HG03575 (cell line): ENCODE results near the gene TMTC2.

Experiments used
- ATAC-seq: cut with Tn5 transposase; IDR thresholded peaks from one replicate; pipeline ENCODE4 v1.9.1; 2021; ENCODE audit not compliant: unreplicated experiment, insufficient number of reproducible peaks, low FRiP score; ENCODE audit errors: extremely low read depth

Gene TMTC2

GRCh38 chr12:83016218-83016835 is 329.6 kb downstream of the TMTC2 start:
- no peak for ATAC-seq

- ATAC-seq = no peak
These were observed 330.3 kb downstream of the TMTC2 start for GRCh38 chr12:83016991-83017390.

GRCh38 chr12:83018088-83018487 is 331.4 kb downstream of the TMTC2 start:
- ATAC-seq = no peak

GRCh38 chr12:83027021-83027723 is 340.5 kb downstream of the TMTC2 start:
- no peak for ATAC-seq

GRCh38 chr12:83031196-83031595 is 344.5 kb downstream of the TMTC2 start:
- no peak for ATAC-seq

GRCh38 chr12:83036847-83037246 is 350.1 kb downstream of the TMTC2 start:
- ATAC-seq = no peak

- ATAC-seq = no peak
These were observed 352.7 kb downstream of the TMTC2 start for GRCh38 chr12:83039413-83039812.

- ATAC-seq = no peak
These were observed 353.6 kb downstream of the TMTC2 start for GRCh38 chr12:83040339-83040738.

GRCh38 chr12:83040991-83041390 is 354.3 kb downstream of the TMTC2 start:
- ATAC-seq = no peak

GRCh38 chr12:83042441-83043200 is 355.9 kb downstream of the TMTC2 start:
- ATAC-seq = no peak

- no peak for ATAC-seq
These were observed 358.0 kb downstream of the TMTC2 start for GRCh38 chr12:83044736-83045135.

- no peak for ATAC-seq
These were observed 359.3 kb downstream of the TMTC2 start for GRCh38 chr12:83046019-83046418.

GRCh38 chr12:83049306-83049705 is 362.6 kb downstream of the TMTC2 start:
- ATAC-seq = no peak

- no peak for ATAC-seq
These were observed 366.3 kb downstream of the TMTC2 start for GRCh38 chr12:83052890-83053541.

- no peak for ATAC-seq
These were observed 370.7 kb downstream of the TMTC2 start for GRCh38 chr12:83057436-83057835.

GRCh38 chr12:83059107-83059506 is 372.4 kb downstream of the TMTC2 start:
- ATAC-seq = no peak

- ATAC-seq = no peak
These were observed 378.9 kb downstream of the TMTC2 start for GRCh38 chr12:83065562-83065961.

GRCh38 chr12:83067981-83068380 is 381.3 kb downstream of the TMTC2 start:
- no peak for ATAC-seq

GRCh38 chr12:83074358-83074894 is 387.7 kb downstream of the TMTC2 start:
- no peak for ATAC-seq
